GM12875 (cell line): ENCODE data around the gene FAAH2.
A peak's percentile ranks its signal among the peaks of the same experiment; 100 is the strongest.

Source experiments
- H3K4me3 ChIP-seq: one replicate; pipeline ENCODE4 v1.5.1; 2011; ENCODE audit warnings: low read depth, low read length, control low read depth
- TF ChIP-seq, protein P1 (sequence below): IDR thresholded peaks from 2 replicates; pipeline ENCODE4 v1.5.1; 2011; ENCODE audit warnings: low read depth, mild to moderate bottlenecking, control low read depth, inconsistent platforms, low read length, moderate library complexity, borderline replicate concordance; ENCODE audit not compliant: insufficient read depth

The FAAH2 gene

DNA sequence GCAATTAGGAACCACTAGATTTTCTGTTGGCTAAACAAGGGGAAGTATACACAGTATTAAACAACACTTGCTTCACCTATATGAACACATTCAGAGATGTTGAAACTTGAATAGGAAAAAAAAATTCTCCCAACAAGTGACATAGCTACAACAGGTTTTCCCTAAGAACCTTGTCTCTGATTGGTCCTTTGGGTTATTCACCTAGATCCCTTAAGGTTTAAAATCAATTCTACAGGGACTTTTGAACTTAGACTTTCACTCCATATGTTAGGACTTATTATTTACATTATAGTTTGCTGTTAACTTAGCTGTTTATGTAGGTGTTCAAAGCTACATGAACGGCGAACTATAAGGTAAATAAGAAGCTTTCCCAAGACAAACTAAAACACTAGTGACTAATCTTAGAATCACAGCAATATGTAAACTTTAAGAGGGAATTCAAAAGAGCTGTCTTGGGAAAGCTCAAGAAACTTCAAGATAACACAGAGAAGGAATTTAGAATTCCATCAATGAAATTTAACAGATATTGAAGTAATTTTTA lies 233.1 kb downstream of the FAAH2 start:
- TF ChIP-seq, protein P1, sequence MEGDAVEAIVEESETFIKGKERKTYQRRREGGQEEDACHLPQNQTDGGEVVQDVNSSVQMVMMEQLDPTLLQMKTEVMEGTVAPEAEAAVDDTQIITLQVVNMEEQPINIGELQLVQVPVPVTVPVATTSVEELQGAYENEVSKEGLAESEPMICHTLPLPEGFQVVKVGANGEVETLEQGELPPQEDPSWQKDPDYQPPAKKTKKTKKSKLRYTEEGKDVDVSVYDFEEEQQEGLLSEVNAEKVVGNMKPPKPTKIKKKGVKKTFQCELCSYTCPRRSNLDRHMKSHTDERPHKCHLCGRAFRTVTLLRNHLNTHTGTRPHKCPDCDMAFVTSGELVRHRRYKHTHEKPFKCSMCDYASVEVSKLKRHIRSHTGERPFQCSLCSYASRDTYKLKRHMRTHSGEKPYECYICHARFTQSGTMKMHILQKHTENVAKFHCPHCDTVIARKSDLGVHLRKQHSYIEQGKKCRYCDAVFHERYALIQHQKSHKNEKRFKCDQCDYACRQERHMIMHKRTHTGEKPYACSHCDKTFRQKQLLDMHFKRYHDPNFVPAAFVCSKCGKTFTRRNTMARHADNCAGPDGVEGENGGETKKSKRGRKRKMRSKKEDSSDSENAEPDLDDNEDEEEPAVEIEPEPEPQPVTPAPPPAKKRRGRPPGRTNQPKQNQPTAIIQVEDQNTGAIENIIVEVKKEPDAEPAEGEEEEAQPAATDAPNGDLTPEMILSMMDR, result no peak
- H3K4me3 ChIP-seq, result no peak overlapping the region

DNA sequence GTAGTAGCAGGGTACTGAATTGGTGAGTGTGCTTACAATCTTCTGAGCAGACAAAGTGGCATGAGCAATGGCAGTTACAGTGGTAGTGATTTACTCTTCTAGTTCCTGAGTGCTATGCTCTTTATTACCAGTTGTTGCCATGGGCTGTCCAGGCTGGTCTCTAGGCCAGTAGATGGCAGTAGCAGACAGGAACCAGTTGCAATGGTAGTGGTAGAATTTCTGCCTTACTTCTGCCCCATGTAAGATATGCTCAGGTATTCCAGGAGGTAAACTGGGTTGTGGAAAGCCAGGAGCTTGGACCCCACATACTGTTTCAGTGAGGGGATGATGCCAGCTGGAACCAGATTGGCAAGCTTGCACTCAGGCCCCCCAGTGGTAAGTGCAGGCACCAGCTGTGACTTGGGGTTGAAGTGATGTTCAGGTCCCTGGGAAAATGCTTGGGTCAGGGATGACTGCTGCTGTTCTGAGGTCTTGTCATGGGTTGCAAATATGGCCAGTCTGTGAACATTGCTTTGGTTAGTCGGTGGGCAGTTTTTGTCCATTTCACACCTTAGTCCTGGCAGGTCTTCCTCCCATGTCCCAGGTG lies 242.3 kb downstream of the FAAH2 start:
- no peak overlapping the region for H3K4me3 ChIP-seq
- TF ChIP-seq, protein P1, result peak; percentile 63
